Activated T-helper 1 cell treated with anti-CD3 and anti-CD28 coated beads, Interleukin-12 subunit alpha, Interleukin-12 subunit beta, Interleukin-2, Interleukin-4 antibody, amounts not matched to agents 30 ng/mL and 10 ng/mL and 1 ng/mL, durations not matched to agents 14 hours and 24 hours and 36 hours (primary cell): Measurements from ENCODE around the gene NMRK1. TPM values are rescaled to one million over a fixed set of nuclear protein-coding genes. Genes with fewer than 3 reads are reported as not detected.

Source experiments
- DNase-seq: peaks from one replicate; pipeline ENCODE4 v3.0.0; 2021; ENCODE audit warnings: low spot score
- H3K27ac Mint-ChIP-seq: one replicate; pipeline ENCODE4 v1.8.0; 2021; ENCODE audit warnings: mild to moderate bottlenecking, mixed read lengths
- H3K27me3 Mint-ChIP-seq: one replicate; pipeline ENCODE4 v1.8.0; 2022; ENCODE audit warnings: mild to moderate bottlenecking, moderate library complexity, mixed read lengths; ENCODE audit not compliant: insufficient read depth
- H3K36me3 Mint-ChIP-seq: one replicate; pipeline ENCODE4 v1.8.0; 2021; ENCODE audit warnings: low read depth, mixed read lengths
- H3K4me1 Mint-ChIP-seq: one replicate; pipeline ENCODE4 v1.8.0; 2021; ENCODE audit warnings: low read depth, mixed read lengths
- H3K4me3 Mint-ChIP-seq: one replicate; pipeline ENCODE4 v1.8.0; 2021; ENCODE audit warnings: mild to moderate bottlenecking, moderate library complexity, mixed read lengths
- H3K9me3 Mint-ChIP-seq: one replicate; pipeline ENCODE4 v1.8.0; 2021; ENCODE audit warnings: mixed read lengths
- intact Hi-C: fragments of 100-400 bp; cut with micrococcal nuclease; formaldehyde crosslinking; loops from one replicate; pipeline ENCODE4 v1.15.1; 2024
- total RNA-seq: library from RNA; stranded (reverse); gene quantifications from 2 replicates; pipeline ENCODE4 v1.2.3, GENCODE V29; 2022

The NMRK1 gene
- total RNA-seq, 1 donor from 2014 or later: 9.2 TPM

- Mint-ChIP-seq H3K4me1 (peaks cover 73% of the 10 kb centered on the region), H3K36me3 (peaks cover 18% of the 10 kb centered on the region), H3K9me3 (no peaks in the 10 kb centered on the region), H3K27ac (peak overlapping the region; percentile 35), H3K27me3 (no peaks in the 10 kb centered on the region), H3K4me3 (peak overlapping the region; percentile 99)
- DNase-seq: no peak
- intact Hi-C loops: no loop called here
Observed at GRCh38 chr9:75090579-75090978, 2.6 kb upstream of the NMRK1 start.

GRCh38 chr9:75089373-75089766 lies 1.4 kb upstream of the NMRK1 start:
- Mint-ChIP-seq H3K36me3 (peaks cover 13% of the 10 kb centered on the region), H3K4me1 (peaks cover 70% of the 10 kb centered on the region), H3K27ac (peak overlapping the region; percentile 97), H3K9me3 (no peaks in the 10 kb centered on the region), H3K4me3 (peak overlapping the region; percentile 99), H3K27me3 (no peaks in the 10 kb centered on the region)
- no peak for DNase-seq
- intact Hi-C loops: loop anchor here (1.0 to 2.0 kb wide), 5 partner anchors 27 to 1935 kb away; partner anchors contain the start of gene PCSK5

- no peak for DNase-seq
- intact Hi-C loops: loop anchor here (1.0 to 2.0 kb wide), 9 partner anchors 12 to 1934 kb away; partner anchors contain the start of genes CARNMT1, PCSK5 and RFK
- Mint-ChIP-seq H3K4me1 (peaks cover 65% of the 10 kb centered on the region), H3K27me3 (no peaks in the 10 kb centered on the region), H3K4me3 (peak overlapping the region; percentile 99), H3K36me3 (peaks cover 13% of the 10 kb centered on the region), H3K27ac (peak overlapping the region; percentile 97), H3K9me3 (no peaks in the 10 kb centered on the region)
Observed at GRCh38 chr9:75088646-75089372, 854 bp upstream of the NMRK1 start.

- DNase-seq: peak; percentile 34
- Mint-ChIP-seq H3K4me1 (peaks cover 64% of the 10 kb centered on the region), H3K27ac (peak overlapping the region; percentile 95), H3K4me3 (peak overlapping the region; percentile 93), H3K27me3 (no peaks in the 10 kb centered on the region), H3K9me3 (no peaks in the 10 kb centered on the region), H3K36me3 (peaks cover 12% of the 10 kb centered on the region)
- intact Hi-C loops: loop anchor here (1.0 kb wide), 1 partner anchor 134 kb away; no protein-coding TSS in a partner anchor
Observed at GRCh38 chr9:75087289-75087823, 599 bp downstream of the NMRK1 start.

GRCh38 chr9:75086541-75087288 lies 1.2 kb downstream of the NMRK1 start:
- Mint-ChIP-seq H3K4me1 (peaks cover 58% of the 10 kb centered on the region), H3K36me3 (peaks cover 11% of the 10 kb centered on the region), H3K27ac (peak overlapping the region; percentile 95), H3K9me3 (no peaks in the 10 kb centered on the region), H3K4me3 (peak overlapping the region; percentile 93), H3K27me3 (no peaks in the 10 kb centered on the region)
- intact Hi-C loops: loop anchor here (1.0 kb wide), 1 partner anchor 133 kb away; no protein-coding TSS in a partner anchor
- DNase-seq: peak; percentile 6

- Mint-ChIP-seq H3K9me3 (no peaks in the 10 kb centered on the region), H3K27me3 (no peaks in the 10 kb centered on the region), H3K27ac (peak overlapping the region; percentile 77), H3K36me3 (peaks cover 19% of the 10 kb centered on the region), H3K4me3 (peak overlapping the region; percentile 93), H3K4me1 (peaks cover 47% of the 10 kb centered on the region)
- intact Hi-C loops: no loop called here
- no peak for DNase-seq
Observed at GRCh38 chr9:75085640-75086039, 2.3 kb downstream of the NMRK1 start.

GRCh38 chr9:75084081-75084672 lies 3.8 kb downstream of the NMRK1 start:
- no peaks in the 10 kb centered on the region for H3K9me3 Mint-ChIP-seq
- no peaks in the 10 kb centered on the region for H3K27me3 Mint-ChIP-seq
- H3K36me3 Mint-ChIP-seq: peaks cover 26% of the 10 kb centered on the region
- intact Hi-C loops: no loop called here
- no peak for DNase-seq
- H3K27ac Mint-ChIP-seq: no peak overlapping the region
- H3K4me3 Mint-ChIP-seq: no peak overlapping the region
- H3K4me1 Mint-ChIP-seq: peaks cover 34% of the 10 kb centered on the region

- Mint-ChIP-seq H3K4me1 (peaks cover 34% of the 10 kb centered on the region), H3K36me3 (peaks cover 25% of the 10 kb centered on the region), H3K9me3 (no peaks in the 10 kb centered on the region), H3K4me3 (no peak overlapping the region), H3K27me3 (no peaks in the 10 kb centered on the region), H3K27ac (no peak overlapping the region)
- DNase-seq: no peak
- intact Hi-C loops: no loop called here
Observed at GRCh38 chr9:75083188-75083970, 4.6 kb downstream of the NMRK1 start.

GRCh38 chr9:75081632-75082031 lies 6.3 kb downstream of the NMRK1 start:
- Mint-ChIP-seq H3K36me3 (peaks cover 25% of the 10 kb centered on the region), H3K4me3 (no peak overlapping the region), H3K9me3 (no peaks in the 10 kb centered on the region), H3K4me1 (peaks cover 27% of the 10 kb centered on the region), H3K27ac (no peak overlapping the region), H3K27me3 (no peaks in the 10 kb centered on the region)
- intact Hi-C loops: no loop called here
- DNase-seq: no peak

GRCh38 chr9:75072895-75073294 lies 15.1 kb downstream of the NMRK1 start:
- H3K27me3 Mint-ChIP-seq: no peaks in the 10 kb centered on the region
- peaks cover 35% of the 10 kb centered on the region for H3K4me1 Mint-ChIP-seq
- H3K4me3 Mint-ChIP-seq: no peak overlapping the region
- no peaks in the 10 kb centered on the region for H3K9me3 Mint-ChIP-seq
- no peak overlapping the region for H3K27ac Mint-ChIP-seq
- DNase-seq: no peak
- peaks cover 12% of the 10 kb centered on the region for H3K36me3 Mint-ChIP-seq
- intact Hi-C loops: loop anchor here (10.0 kb wide), 1 partner anchor 188 kb away; the partner anchor contains the start of gene TRPM6

GRCh38 chr9:75071530-75072122 lies 16.3 kb downstream of the NMRK1 start:
- no peaks in the 10 kb centered on the region for H3K9me3 Mint-ChIP-seq
- peaks cover 35% of the 10 kb centered on the region for H3K4me1 Mint-ChIP-seq
- H3K27ac Mint-ChIP-seq: peak overlapping the region; percentile 79
- intact Hi-C loops: loop anchor here (10.0 kb wide), 1 partner anchor 187 kb away; the partner anchor contains the start of gene TRPM6
- H3K4me3 Mint-ChIP-seq: no peak overlapping the region
- H3K27me3 Mint-ChIP-seq: no peaks in the 10 kb centered on the region
- peak; percentile 26 for DNase-seq
- peaks cover 19% of the 10 kb centered on the region for H3K36me3 Mint-ChIP-seq

GRCh38 chr9:75069171-75069570 lies 18.8 kb downstream of the NMRK1 start:
- Mint-ChIP-seq H3K27ac (no peak overlapping the region), H3K36me3 (peaks cover 22% of the 10 kb centered on the region), H3K27me3 (no peaks in the 10 kb centered on the region), H3K4me3 (no peak overlapping the region), H3K9me3 (no peaks in the 10 kb centered on the region), H3K4me1 (peaks cover 35% of the 10 kb centered on the region)
- intact Hi-C loops: no loop called here
- no peak for DNase-seq
